ELF-1 (cell line): ENCODE results near the gene MAPK4.

ENCODE experiments used
- DNase-seq: peaks from one replicate; pipeline ENCODE4 v3.0.0-alpha.2; 2016; ENCODE audit warnings: low read depth, low spot score

MAPK4 gene

GRCh38 chr18:50653402-50654093, 93.7 kb downstream of the MAPK4 start:
- DNase-seq, result no peak

- no peak for DNase-seq
Measured at GRCh38 chr18:50654211-50654610, 94.3 kb downstream of the MAPK4 start.

GRCh38 chr18:50654658-50655550, 95.0 kb downstream of the MAPK4 start:
- DNase-seq, result no peak

DNA sequence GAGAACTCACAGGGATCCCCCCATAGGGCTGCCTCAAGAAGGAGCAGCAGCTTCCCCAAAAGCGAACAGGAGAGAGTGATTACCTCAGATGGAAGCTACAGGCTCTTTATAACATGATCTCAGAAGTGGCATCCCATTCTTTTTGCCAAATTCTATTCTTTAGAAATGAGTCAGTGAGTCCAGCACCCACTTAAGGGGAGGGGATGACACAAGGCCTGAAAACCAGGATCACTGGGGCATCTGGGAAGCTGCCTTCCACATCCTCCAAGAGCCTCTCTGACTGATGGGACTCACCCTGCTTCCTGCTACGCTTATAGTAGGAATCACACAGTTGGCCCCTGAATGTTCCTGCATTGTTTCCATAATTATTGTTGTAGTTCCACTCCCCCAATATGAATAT, 96.5 kb downstream of the MAPK4 start:
- DNase-seq, result no peak

- no peak for DNase-seq
Measured at GRCh38 chr18:50656841-50657470, 97.1 kb downstream of the MAPK4 start.

GRCh38 chr18:50658601-50659000, 98.7 kb downstream of the MAPK4 start:
- peak; percentile 74 for DNase-seq

DNA sequence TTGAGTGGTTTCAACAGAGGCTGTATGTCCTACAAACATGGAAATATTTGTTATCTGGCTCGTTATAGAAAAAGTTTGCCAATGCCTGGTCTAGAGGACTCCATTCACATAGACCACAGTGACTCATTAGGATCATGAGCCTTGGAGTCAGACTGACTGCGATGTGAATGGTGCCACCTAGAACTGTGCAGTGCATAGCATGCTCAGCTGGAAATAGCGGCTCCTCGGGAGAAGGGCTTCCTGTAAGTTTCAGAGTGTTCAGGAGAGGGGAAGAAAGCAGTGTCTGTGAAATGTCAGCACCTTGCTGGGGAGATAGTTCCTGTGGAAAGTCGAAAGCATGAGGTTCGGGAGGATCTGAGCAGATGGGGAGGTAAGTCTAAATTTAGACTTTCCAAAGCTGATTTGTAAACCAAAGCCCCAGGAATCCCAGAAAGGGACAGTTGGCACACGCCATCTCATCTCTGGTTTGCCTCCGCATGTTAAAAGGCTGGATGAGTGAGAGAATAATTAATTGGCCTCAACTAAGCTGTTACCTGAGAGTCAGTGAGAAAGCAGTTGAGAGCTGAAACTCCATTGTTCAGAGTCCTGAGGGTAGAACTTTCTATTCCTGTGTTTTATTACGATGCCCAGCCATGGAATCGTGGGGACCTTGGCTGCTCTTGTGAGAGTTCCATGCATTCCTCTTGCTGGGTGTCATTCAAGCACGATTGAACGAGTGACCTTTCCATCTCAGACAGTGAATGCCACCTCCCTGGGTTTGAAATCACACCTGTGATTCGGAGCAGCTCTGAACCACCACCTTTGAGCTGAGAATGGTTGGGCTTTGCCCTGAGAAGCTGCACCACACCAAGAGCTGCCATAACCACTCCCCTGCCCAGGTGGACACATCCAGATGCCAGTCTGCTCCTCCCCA, 99.5 kb downstream of the MAPK4 start:
- DNase-seq, result peak; percentile 49

GRCh38 chr18:50661013-50661412, 101.1 kb downstream of the MAPK4 start:
- no peak for DNase-seq

- DNase-seq, result peak; percentile 57
Measured at GRCh38 chr18:50662177-50662576, 102.3 kb downstream of the MAPK4 start.

DNA sequence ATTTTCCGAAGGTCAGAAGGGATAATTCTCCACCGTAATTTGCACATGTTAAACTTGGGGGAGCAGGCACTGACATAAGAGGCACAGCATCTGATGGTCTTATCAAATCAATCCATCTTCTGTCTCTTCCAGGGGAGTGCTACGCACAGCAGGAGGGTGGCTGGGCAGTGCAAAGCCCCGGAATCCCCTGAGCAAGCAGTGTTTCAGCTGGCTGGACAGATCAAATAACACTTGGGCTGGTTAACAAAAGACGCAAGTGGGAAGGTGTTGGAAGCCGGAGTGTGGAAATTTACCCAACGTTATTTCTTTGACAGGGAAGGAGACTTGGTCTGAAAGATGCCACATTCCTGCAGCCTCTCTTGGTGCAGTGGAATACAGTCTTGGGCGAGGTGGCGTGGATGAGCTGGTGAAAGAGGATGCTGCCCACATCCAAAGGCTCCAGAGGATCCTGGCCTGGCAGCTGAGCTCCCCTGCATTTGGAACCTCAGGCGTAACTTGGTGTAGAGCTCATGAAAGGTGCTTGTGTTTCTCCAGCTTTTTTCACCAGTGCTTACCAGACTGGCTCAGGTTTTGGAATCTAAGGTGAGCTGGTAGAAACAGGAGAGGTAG, 103.0 kb downstream of the MAPK4 start:
- DNase-seq, result peak; percentile 57

DNA sequence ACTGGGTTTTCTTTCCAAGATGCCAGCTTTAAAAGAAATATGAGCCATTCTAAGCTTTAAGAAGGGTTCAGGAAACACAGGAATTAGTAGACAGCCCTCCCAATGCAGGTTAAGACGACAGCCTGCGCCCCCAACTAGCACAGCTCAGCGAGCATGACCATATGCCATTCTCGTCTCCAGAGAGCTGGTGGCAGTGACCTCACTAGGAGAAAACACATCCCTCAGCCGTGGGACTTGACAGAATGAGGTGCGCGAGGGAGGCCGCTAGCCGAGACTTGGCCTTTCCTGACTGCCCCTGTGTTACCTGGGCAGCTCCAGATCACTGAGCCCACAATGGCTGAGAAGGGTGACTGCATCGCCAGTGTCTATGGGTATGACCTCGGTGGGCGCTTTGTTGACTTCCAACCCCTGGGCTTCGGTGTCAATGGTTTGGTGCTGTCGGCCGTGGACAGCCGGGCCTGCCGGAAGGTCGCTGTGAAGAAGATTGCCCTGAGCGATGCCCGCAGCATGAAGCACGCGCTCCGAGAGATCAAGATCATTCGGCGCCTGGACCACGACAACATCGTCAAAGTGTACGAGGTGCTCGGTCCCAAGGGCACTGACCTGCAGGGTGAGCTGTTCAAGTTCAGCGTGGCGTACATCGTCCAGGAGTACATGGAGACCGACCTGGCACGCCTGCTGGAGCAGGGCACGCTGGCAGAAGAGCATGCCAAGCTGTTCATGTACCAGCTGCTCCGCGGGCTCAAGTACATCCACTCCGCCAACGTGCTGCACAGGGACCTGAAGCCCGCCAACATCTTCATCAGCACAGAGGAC, 103.9 kb downstream of the MAPK4 start:
- no peak for DNase-seq

- DNase-seq, result no peak
Measured at GRCh38 chr18:50665015-50665414, 105.1 kb downstream of the MAPK4 start.

DNA sequence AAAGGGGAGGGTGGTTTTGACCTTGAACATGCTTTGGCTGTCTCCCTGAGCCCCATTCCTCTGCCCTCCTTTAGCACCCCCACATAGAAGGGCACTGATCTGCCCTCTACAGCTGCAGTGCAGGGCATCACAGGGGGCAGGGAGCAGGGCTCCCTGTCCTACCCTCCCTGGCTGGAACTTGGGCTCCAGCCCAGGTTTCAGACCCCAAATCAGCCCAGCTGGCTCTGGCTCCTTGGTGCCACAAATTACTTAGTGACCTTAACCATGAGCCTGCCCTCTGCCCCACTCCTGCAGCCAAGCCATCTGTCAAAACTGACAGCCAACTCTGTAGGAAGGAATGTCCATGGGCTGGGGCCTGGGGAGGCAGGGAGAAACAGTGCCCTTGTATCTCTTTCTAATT, 105.6 kb downstream of the MAPK4 start:
- DNase-seq, result no peak

- no peak for DNase-seq
Measured at GRCh38 chr18:50666536-50666935, 106.6 kb downstream of the MAPK4 start.

- no peak for DNase-seq
Measured at GRCh38 chr18:50671376-50671775, 111.5 kb downstream of the MAPK4 start.

DNA sequence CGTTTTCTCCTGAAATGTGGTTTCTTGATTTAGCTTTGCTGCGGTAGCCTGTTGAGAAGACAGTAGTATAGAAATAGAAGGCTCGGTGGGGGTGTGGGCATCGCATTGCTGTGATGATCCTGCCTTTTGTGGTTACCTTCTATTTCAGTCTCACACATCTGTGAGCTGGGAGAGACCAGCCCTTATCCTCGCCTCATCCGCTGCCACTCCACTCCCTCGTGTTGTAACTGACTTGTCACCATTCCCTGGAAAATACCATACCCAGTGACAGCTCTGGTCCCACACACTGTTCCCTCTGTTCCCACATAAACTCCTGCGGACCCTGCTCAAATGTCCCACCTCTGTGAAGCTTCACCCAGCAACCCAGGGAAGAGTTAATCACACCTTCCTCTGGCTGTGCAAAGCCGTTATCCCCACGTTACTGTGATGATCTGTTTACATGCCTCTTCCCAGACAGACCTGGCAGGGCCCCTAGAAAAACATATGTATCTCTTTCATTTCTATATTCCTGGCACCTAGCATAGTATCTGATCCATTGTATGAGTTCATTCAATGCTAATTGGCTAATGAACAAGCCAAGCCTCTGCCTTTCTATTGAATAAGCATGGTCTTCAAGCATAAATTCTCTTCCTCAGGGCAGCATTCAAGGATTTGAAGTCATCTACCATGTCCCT, 114.6 kb downstream of the MAPK4 start:
- DNase-seq, result no peak

DNA sequence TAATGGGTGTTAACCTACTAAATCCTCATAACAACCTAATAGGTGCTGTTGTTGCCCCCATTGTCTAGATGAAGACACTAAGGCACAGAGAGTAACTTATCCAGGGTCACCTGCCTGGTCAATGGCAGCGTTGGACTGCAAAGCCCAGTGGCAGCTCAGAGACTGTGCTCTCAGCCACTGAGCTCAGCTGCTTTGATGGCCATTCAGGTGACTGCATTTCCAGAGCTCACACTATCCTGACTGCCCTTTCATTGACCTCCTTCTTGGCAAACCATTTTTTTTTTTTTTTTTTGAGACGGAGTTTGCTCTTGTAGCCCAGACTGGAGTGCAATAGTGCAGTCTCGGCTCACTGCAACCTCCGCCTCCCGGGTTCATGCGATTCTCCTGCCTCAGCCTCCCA, 115.2 kb downstream of the MAPK4 start:
- DNase-seq, result no peak

GRCh38 chr18:50678651-50679050, 118.8 kb downstream of the MAPK4 start:
- no peak for DNase-seq

- peak; percentile 58 for DNase-seq
Measured at GRCh38 chr18:50679056-50679455, 119.2 kb downstream of the MAPK4 start.

DNA sequence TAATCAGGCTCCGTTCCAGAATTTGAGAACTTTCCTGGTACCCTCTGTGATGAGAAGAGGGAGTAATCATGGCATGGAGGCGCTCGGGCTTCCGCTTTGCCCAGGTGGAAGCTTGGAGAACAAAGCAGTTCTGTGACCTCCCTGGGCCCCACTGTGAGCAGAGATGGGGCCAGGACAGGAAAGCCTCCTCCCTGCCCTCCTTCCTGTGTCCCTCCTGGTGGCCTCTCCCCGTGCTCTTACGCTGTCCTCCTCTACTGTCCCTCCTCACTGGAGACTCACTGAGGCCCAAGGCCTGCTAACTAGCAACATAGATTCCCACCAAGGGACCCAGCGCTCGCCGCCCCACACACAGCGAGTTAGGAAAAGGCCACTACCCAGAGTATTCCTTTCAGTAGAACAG, 119.8 kb downstream of the MAPK4 start:
- DNase-seq, result no peak
